Coronary artery (tissue), 2 donors: Measurements from ENCODE around the gene CHML.

Source experiments
- DNase-seq: peaks from one replicate; pipeline ENCODE4 v3.0.0-alpha.2; 2017; ENCODE audit warnings: low spot score
- H3K27ac ChIP-seq, 2 donors: fragments of 200-600 bp; sonication (generic); one replicate each; pipeline ENCODE4 v1.5.1; 2016 to 2019
- H3K4me3 ChIP-seq: fragments of 200-600 bp; sonication (generic); 2 replicates; pipeline ENCODE4 v1.5.1; 2016; ENCODE audit warnings: mild to moderate bottlenecking, moderate library complexity
- TF ChIP-seq, protein P1 (sequence below): fragments of 200-600 bp; sonication (generic); IDR thresholded peaks from one replicate; pipeline ENCODE4 v1.5.1; 2019; ENCODE audit warnings: antibody characterized with exemption

Gene CHML

DNA sequence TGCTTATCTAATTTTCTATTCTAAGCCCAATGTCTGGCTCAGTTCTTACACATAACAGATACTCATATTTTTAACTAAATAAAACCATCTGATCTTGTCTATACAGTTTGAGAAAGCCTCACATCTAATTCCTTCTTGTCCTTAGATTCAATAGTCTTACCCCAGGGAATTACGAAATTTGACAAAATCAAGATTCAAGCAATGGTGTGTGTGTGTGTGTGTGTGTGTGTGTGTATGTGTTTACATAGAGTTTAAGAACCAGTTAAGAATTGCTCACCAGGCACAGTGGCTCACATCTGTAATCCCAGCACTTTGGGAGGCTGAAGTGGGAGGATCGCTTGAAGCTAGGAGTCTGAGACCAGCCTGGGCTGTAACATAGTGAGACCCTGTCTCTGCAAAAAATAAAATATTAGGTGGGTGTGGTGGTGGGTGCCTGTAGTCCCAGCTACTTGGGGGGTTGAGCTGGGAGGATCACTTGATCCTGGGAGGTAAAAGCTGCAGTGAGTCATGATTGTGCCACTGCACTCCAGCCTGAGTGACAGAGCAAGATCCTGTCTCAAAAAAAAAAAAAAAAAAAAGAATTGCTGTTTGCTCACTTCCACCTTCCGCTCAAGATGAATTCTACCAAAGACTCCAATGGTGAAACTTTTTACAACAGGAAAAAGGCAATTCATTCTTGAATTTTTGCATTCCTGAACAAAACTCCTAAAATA lies 18.1 kb upstream of the CHML start:
- no peak overlapping the region for H3K27ac ChIP-seq

GRCh38 chr1:241654641-241655040 lies 14.5 kb upstream of the CHML start:
- Histone ChIP-seq H3K27ac (no peak overlapping the region), H3K4me3 (no peak overlapping the region)
- TF ChIP-seq, protein P1, sequence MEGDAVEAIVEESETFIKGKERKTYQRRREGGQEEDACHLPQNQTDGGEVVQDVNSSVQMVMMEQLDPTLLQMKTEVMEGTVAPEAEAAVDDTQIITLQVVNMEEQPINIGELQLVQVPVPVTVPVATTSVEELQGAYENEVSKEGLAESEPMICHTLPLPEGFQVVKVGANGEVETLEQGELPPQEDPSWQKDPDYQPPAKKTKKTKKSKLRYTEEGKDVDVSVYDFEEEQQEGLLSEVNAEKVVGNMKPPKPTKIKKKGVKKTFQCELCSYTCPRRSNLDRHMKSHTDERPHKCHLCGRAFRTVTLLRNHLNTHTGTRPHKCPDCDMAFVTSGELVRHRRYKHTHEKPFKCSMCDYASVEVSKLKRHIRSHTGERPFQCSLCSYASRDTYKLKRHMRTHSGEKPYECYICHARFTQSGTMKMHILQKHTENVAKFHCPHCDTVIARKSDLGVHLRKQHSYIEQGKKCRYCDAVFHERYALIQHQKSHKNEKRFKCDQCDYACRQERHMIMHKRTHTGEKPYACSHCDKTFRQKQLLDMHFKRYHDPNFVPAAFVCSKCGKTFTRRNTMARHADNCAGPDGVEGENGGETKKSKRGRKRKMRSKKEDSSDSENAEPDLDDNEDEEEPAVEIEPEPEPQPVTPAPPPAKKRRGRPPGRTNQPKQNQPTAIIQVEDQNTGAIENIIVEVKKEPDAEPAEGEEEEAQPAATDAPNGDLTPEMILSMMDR, result no peak
- no peak for DNase-seq

More for the DNA sequence above, 18.1 kb upstream of the CHML start:
- H3K4me3 ChIP-seq, result no peak overlapping the region
- TF ChIP-seq, protein P1, result no peak
- no peak for DNase-seq

GRCh38 chr1:241654019-241654418 lies 13.8 kb upstream of the CHML start:
- H3K4me3 ChIP-seq, result no peak overlapping the region
- DNase-seq, result no peak
- TF ChIP-seq, protein P1, result no peak
- no peak overlapping the region for H3K27ac ChIP-seq

DNA sequence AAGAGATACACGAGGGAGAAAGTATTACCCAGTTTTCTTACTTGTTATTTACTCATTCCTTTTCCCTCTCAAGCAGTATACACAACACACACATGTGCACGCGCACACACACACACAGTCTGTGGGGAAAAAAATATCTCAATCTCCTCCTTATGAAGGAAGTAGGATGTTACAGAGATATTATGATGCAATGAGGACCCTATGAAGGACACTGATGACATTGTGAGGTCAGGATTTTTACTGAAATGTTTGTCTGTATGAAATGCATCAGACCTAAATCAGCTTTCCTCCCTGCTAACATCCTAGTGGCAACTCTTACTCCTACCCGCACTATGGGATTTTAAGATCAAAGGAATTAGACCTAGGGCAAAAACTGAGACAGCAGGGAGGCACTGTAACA lies 11.8 kb upstream of the CHML start, which contains the start of gene WDR64:
WDR64 (plus strand) TSS at position 270 of the 400 bp plus-strand sequence. CDS start 204 bp downstream, outside the sequence.
- TF ChIP-seq, protein P1, result no peak
- no peak for DNase-seq
- Histone ChIP-seq H3K4me3 (no peak within 1 kb of the TSS), H3K27ac (no peak within 1 kb of the TSS)

GRCh38 chr1:241648159-241648558 lies 8.0 kb upstream of the CHML start:
- Histone ChIP-seq H3K4me3 (no peak overlapping the region), H3K27ac (no peak overlapping the region)
- DNase-seq, result no peak
- TF ChIP-seq, protein P1, result no peak

- TF ChIP-seq, protein P1, result no peak
- no peak overlapping the region for H3K27ac ChIP-seq
- DNase-seq, result no peak
- no peak overlapping the region for H3K4me3 ChIP-seq
These were observed 7.5 kb upstream of the CHML start for GRCh38 chr1:241647658-241648057.

- no peak for DNase-seq
- Histone ChIP-seq H3K4me3 (no peak overlapping the region), H3K27ac (no peak overlapping the region)
- TF ChIP-seq, protein P1, result no peak
These were observed 6.0 kb upstream of the CHML start for GRCh38 chr1:241646201-241646600.
